Sigmoid colon (tissue), 7 donors: ENCODE measurements around the gene TREML2. TPM values are rescaled to one million over a fixed set of nuclear protein-coding genes. Genes with fewer than 3 reads are reported as not detected.

Experiments
- DNase-seq: peaks from one replicate; pipeline ENCODE4 v3.0.0-alpha.2; 2019
- H3K27ac ChIP-seq, 4 donors: fragments of 200-600 bp; sonication (generic); one replicate each; pipeline ENCODE4 v1.5.1; 2016 to 2019; ENCODE audit warnings: mild to moderate bottlenecking in 1 of 4
- H3K27me3 ChIP-seq, 3 donors: fragments of 200-600 bp; sonication (generic); one replicate each; pipeline ENCODE4 v1.5.1; 2019; ENCODE audit warnings: mild to moderate bottlenecking in 1 of 3
- H3K36me3 ChIP-seq, 4 donors: fragments of 200-600 bp; sonication (generic); one replicate each; pipeline ENCODE4 v1.5.1; 2016 to 2019
- H3K4me1 ChIP-seq, 4 donors: fragments of 200-600 bp; sonication (generic); one replicate each; pipeline ENCODE4 v1.5.1; 2017 to 2019
- H3K4me3 ChIP-seq, 4 donors: fragments of 200-600 bp; sonication (generic); one replicate each; pipeline ENCODE4 v1.5.1; 2017 to 2019; ENCODE audit warnings: mild to moderate bottlenecking in 2 of 4, moderate library complexity in 1 of 4
- H3K9me3 ChIP-seq, 4 donors: fragments of 200-600 bp in 3 of 4; sonication (generic) in 3 of 4; one replicate each; pipeline versions ENCODE4 v1.5.1 to v1.6.1; 2013 to 2019
- EP300 ChIP-seq, 4 donors: sonication (generic); formaldehyde crosslinking; IDR thresholded peaks; one replicate each; pipeline ENCODE4 v1.6.1; 2017; ENCODE audit warnings: antibody characterized with exemption in 4 of 4
- POLR2A ChIP-seq, 2 donors: fragments of 450-650 bp; IDR thresholded peaks; one replicate each; pipeline ENCODE4 v1.6.1; 2016; ENCODE audit warnings: antibody characterized with exemption in 2 of 2, mild to moderate bottlenecking in 2 of 2, moderate library complexity in 2 of 2
- POLR2AphosphoS5 ChIP-seq, 4 donors: sonication (generic); formaldehyde crosslinking; IDR thresholded peaks; one replicate each; pipeline ENCODE4 v1.6.1; 2017; ENCODE audit warnings: antibody characterized with exemption in 4 of 4
- WGBS, 2 donors: extraction: QIAGEN DNeasy Blood & Tissue Kit; methylation state at CpG; one replicate each; pipeline ENCODE4 v1.1.7; 2013; 5-methylcytosine and 5-hydroxymethylcytosine counted together
- intact Hi-C: fragments of 100-400 bp; cut with DNase I; formaldehyde crosslinking; loops from one replicate; pipeline ENCODE4 v1.15.1; 2023
- polyA plus RNA-seq, 3 donors: library from polyadenylated mRNA; stranded (reverse); fragments of 200-250 nt; gene quantifications; one replicate each; pipeline ENCODE4 v1.2.3, GENCODE V29; 2013
- small RNA-seq, 3 donors: library from RNA; depleted of rRNA; stranded (forward); fragments of <200 nt; gene quantifications; one replicate each; pipeline ENCODE3, GENCODE V24; 2016
- total RNA-seq, 4 donors: library from RNA; depleted of rRNA; stranded (reverse); fragments of >200 nt; gene quantifications; one replicate each; pipeline ENCODE4 v1.1.0, GENCODE V29; 2016
- TF ChIP-seq, protein P1 (sequence below), 4 experiments: fragments of 450-650 bp in 3 of 4; fragments of 200-600 bp in 1 of 4; IDR thresholded peaks; one replicate each; pipeline ENCODE4 v1.5.1; 2016 to 2019; ENCODE audit warnings: antibody characterized with exemption in 4 of 4, mild to moderate bottlenecking in 3 of 4, moderate library complexity in 2 of 4
- donor health status: healthy with polysubstance abuse.
- donor health status: Bipolar disorder and iron deficiency.
- donor health status: healthy.

Gene TREML2
- total and polyA plus RNA-seq, 7 donors, result 3.7 TPM; not detected in 6

DNA sequence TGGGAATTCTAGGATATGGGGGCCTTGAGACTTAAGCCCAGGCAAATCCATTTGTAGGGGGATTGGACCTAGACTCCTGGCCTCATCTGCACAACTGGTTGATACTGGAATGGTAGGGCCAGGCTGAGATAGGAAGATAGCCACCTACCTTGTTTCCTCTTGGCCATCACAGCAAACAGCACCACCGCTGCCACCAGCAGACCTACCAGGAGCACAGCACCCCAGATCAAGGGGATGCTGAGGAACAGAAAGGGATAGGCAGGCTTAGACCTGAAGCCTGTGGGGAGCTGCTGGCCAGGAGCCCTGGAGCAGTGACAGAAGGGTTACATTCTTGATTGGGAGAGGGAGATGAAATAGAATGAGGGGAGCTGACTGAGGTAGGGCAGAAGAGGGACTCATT, 50.3 kb downstream of the TREML2 start:
- Histone ChIP-seq H3K9me3 (peaks cover 0 to 2% (median 0%) of the 10 kb centered on the region in 4 donors), H3K4me3 (no peak overlapping the region), H3K27ac (no peak overlapping the region), H3K36me3 (no peaks in the 10 kb centered on the region), H3K4me1 (peaks cover 0 to 4% (median 0%) of the 10 kb centered on the region in 4 donors), H3K27me3 (no peaks in the 10 kb centered on the region)
- TF ChIP-seq, protein P1, sequence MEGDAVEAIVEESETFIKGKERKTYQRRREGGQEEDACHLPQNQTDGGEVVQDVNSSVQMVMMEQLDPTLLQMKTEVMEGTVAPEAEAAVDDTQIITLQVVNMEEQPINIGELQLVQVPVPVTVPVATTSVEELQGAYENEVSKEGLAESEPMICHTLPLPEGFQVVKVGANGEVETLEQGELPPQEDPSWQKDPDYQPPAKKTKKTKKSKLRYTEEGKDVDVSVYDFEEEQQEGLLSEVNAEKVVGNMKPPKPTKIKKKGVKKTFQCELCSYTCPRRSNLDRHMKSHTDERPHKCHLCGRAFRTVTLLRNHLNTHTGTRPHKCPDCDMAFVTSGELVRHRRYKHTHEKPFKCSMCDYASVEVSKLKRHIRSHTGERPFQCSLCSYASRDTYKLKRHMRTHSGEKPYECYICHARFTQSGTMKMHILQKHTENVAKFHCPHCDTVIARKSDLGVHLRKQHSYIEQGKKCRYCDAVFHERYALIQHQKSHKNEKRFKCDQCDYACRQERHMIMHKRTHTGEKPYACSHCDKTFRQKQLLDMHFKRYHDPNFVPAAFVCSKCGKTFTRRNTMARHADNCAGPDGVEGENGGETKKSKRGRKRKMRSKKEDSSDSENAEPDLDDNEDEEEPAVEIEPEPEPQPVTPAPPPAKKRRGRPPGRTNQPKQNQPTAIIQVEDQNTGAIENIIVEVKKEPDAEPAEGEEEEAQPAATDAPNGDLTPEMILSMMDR (IDR thresholded peaks at IDR 0.05), result no peak
- no peak for TF ChIP-seq POLR2A (IDR thresholded peaks at IDR 0.05)
- TF ChIP-seq EP300 (IDR thresholded peaks at IDR 0.05), result no peak
- no peak for TF ChIP-seq POLR2AphosphoS5 (IDR thresholded peaks at IDR 0.05)
- intact Hi-C loops, result no loop called here
- 79 to 97% methylated on average over 1 of the region's 1 CpG for WGBS, 2 donors
- no peak for DNase-seq

DNA sequence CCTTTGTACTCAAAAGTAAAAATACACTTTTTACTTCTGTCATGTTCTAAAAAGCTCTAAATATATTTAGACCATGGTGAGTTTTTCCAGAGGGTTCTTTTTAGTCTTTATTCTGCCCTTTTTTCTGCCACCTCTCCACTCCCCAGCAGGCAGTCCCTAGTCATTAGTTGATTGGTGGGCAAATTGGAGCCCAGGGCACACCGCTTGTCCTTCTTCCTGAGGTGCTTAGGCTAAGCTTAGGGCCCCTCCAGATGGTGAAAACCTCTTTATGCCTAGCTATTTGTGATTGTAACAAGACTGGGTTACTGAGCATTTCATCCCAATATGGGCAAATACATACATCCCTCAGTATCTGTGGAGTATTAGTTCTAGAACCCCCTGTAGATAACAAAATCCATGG, 53.0 kb downstream of the TREML2 start:
- no peak for DNase-seq
- H3K27ac ChIP-seq, result no peak overlapping the region
- H3K36me3 ChIP-seq, result no peaks in the 10 kb centered on the region
- peaks cover 0 to 2% (median 0%) of the 10 kb centered on the region in 4 donors for H3K9me3 ChIP-seq
- intact Hi-C loops, result no loop called here
- WGBS, 2 donors, result 98% methylated on average over 1 of the region's 1 CpG
- no peak overlapping the region for H3K4me3 ChIP-seq
- H3K27me3 ChIP-seq, result no peaks in the 10 kb centered on the region
- no peaks in the 10 kb centered on the region for H3K4me1 ChIP-seq
- TF ChIP-seq POLR2A (IDR thresholded peaks at IDR 0.05) (no peak), EP300 (IDR thresholded peaks at IDR 0.05) (no peak), POLR2AphosphoS5 (IDR thresholded peaks at IDR 0.05) (no peak)
- TF ChIP-seq, protein P1 (IDR thresholded peaks at IDR 0.05), result no peak

Small RNA genes within 50 kb of the gene (small RNA-seq; reads per million reads assigned to genes)
- gene AL391903.2 (0 reads per million in 3 donors), gene RNA5SP207 (1.1 to 2.2 (median 1.8) reads per million in 3 donors)

Other genes starting within 250 kb of the TREML2 start
- gene UNC5CL, start 161.9 kb downstream of the TREML2 start, total RNA-seq, result 1 to 10 TPM in 2 of 4 donors, under 1 TPM in 2; 0.36 to 1.8 (median 0.82) TPM
- gene UNC5CL, start 161.9 kb downstream of the TREML2 start, polyA plus RNA-seq, result 1 to 10 TPM in 2 of 3 donors, under 1 TPM in 1; 0.46 to 6.0 (median 1.2) TPM
- not detected for gene TSPO2, start 158.7 kb downstream of the TREML2 start, total RNA-seq
- gene TSPO2, start 158.7 kb downstream of the TREML2 start, polyA plus RNA-seq, result under 1 TPM in 1 of 3 donors, not detected in 2; 0.48 TPM
- 1 to 10 TPM in 1 of 4 donors, under 1 TPM in 3; 0.66 to 1.1 (median 0.70) TPM for gene APOBEC2, start 147.9 kb downstream of the TREML2 start, total RNA-seq
- under 1 TPM in 1 of 3 donors, not detected in 2; 0.20 TPM for gene APOBEC2, start 147.9 kb downstream of the TREML2 start, polyA plus RNA-seq
- gene OARD1, start 128.8 kb downstream of the TREML2 start, total RNA-seq, result 10 to 100 TPM; 14.0 to 26.0 (median 17.0) TPM
- 10 to 100 TPM; 37.8 to 54.8 (median 53.5) TPM for gene OARD1, start 128.8 kb downstream of the TREML2 start, polyA plus RNA-seq
- gene NFYA, start 128.2 kb downstream of the TREML2 start, total RNA-seq, result 10 to 100 TPM in 3 of 4 donors, 1 to 10 TPM in 1; 7.6 to 12.1 (median 10.9) TPM
- 10 to 100 TPM in 1 of 3 donors, 1 to 10 TPM in 2; 7.4 to 12.8 (median 7.8) TPM for gene NFYA, start 128.2 kb downstream of the TREML2 start, polyA plus RNA-seq
- gene TREML1, start 46.8 kb downstream of the TREML2 start, total RNA-seq, result 1 to 10 TPM in 1 of 4 donors, not detected in 3; 3.3 TPM
- under 1 TPM in 1 of 3 donors, not detected in 2; 0.48 TPM for gene TREML1, start 46.8 kb downstream of the TREML2 start, polyA plus RNA-seq
- gene TREM2, start 38.0 kb downstream of the TREML2 start, total RNA-seq, result 1 to 10 TPM in 3 of 4 donors, not detected in 1; 1.6 to 3.6 (median 3.3) TPM
- 1 to 10 TPM in 2 of 3 donors, under 1 TPM in 1; 0.83 to 7.4 (median 4.2) TPM for gene TREM2, start 38.0 kb downstream of the TREML2 start, polyA plus RNA-seq
- gene TREML4, start 27.2 kb upstream of the TREML2 start, total RNA-seq, result not detected
- gene TREML4, start 27.2 kb upstream of the TREML2 start, polyA plus RNA-seq, result under 1 TPM in 1 of 3 donors, not detected in 2; 0.22 TPM
- 1 to 10 TPM in 3 of 4 donors, under 1 TPM in 1; 0.36 to 3.5 (median 2.0) TPM for gene TREM1, start 85.5 kb upstream of the TREML2 start, total RNA-seq
- gene TREM1, start 85.5 kb upstream of the TREML2 start, polyA plus RNA-seq, result 1 to 10 TPM in 2 of 3 donors, under 1 TPM in 1; 0.74 to 6.0 (median 1.8) TPM
- not detected for gene NCR2, start 134.5 kb upstream of the TREML2 start, total RNA-seq
- under 1 TPM in 1 of 3 donors, not detected in 2; 0.20 TPM for gene NCR2, start 134.5 kb upstream of the TREML2 start, polyA plus RNA-seq